ENCODE results near the gene IFITM1.
"Not testable (repeated sequence)": the region's sequence is repeated elsewhere in the genome, so short reads cannot be mapped to it uniquely, and the experiment has no call there.

The IFITM1 gene

DNA sequence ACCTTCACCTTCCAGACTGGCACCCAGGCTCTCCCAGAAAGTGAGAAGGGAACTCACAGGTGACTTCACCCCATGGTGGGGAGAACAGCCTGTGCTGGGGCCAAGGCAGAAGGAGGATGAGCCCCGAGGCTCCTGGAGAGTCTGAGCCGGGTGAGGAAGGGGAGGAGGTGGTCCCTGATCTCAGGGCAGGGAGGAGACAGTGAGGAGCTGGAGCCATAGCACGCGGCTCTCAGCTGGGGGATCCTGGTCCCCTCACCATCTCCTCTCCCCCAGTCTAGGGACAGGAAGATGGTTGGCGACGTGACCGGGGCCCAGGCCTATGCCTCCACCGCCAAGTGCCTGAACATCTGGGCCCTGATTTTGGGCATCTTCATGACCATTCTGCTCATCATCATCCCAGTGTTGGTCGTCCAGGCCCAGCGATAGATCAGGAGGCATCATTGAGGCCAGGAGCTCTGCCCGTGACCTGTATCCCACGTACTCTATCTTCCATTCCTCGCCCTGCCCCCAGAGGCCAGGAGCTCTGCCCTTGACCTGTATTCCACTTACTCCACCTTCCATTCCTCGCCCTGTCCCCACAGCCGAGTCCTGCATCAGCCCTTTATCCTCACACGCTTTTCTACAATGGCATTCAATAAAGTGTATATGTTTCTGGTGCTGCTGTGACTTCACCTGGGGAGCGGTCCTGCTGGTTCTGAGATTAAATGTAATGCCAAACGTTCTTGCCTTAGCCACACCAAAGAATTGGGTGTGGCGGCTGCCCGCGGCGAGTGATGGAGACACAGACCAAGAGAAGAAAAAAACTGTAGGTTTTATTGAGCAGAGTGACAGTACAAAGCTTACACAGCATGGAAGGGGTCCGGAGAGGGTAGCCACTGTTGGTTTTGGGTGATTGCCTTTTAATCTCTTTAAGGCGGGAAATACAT lies 4.8 kb upstream of the IFITM1 start:
- not testable (repeated sequence) for DNase-seq (ENCODE audit: low read depth in 2 of 2)

DNA sequence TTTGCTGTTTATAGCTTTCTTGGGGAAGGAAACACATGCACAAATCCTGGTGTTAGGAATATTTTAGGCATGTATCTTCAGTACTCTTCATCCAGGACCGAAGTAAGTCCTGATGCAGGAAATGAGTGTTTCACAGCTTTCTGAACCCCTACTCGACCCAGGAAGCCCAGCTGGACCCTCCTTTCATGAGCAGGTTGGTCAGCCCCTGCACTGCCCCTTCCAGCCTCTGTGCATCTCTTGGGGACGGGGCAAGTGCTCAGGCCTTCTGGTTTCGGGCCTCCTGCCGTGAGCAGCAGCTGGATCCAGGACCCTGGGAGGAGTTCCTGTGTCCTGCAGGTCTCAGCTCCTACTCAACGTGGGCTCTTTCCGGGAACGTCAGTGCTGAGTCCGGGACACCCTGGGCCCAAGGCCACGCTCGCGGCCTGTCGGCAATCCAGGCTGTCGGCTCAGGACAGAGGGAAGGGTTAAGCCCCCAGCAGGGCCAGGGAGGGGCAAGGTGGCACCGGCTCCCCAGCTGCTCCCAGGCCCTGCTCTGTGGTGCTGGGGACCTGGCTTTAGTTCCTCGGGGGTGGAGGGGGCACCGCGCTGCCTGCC lies 3.8 kb upstream of the IFITM1 start:
- DNase-seq (ENCODE audit: low read depth in 2 of 2) = not testable (repeated sequence)

DNA sequence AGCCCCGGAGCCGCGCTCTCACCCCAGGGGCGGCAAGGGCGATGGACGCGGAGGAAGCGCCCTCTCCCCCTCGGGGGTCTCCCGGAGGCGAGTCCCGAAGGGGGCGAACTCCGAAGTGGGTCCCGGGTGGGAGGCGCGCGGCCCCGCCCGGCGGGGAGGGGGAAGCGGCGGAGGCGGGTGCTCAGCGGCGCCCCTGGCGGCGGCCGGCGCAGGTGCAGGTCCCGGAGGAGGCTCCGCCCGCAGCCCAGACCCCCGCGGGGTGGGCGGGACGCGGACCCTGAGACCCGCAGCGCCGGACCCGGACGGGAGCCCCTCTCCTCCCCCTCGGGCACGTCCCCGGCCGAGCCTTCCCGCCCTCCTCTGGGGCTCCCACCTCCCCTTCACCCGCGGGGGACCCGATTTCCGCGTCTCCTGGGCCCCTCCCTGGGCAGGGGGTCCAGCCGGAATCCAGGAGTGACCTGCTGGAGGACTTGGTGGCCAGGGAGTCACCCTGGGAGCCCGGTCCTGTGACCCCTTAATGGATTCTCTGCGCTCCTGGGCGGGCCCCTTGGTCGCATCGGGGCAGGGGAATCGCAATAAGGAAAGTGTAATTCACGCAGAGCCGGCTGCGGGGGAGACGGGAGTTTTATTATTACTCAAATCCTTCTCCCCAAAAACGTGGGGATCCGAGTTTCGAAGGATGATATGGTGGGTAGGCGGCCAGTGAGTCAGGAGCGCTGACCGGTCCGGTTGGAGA lies 2.7 kb upstream of the IFITM1 start:
- DNase-seq (ENCODE audit: low read depth in 2 of 2) = not testable (repeated sequence)

DNA sequence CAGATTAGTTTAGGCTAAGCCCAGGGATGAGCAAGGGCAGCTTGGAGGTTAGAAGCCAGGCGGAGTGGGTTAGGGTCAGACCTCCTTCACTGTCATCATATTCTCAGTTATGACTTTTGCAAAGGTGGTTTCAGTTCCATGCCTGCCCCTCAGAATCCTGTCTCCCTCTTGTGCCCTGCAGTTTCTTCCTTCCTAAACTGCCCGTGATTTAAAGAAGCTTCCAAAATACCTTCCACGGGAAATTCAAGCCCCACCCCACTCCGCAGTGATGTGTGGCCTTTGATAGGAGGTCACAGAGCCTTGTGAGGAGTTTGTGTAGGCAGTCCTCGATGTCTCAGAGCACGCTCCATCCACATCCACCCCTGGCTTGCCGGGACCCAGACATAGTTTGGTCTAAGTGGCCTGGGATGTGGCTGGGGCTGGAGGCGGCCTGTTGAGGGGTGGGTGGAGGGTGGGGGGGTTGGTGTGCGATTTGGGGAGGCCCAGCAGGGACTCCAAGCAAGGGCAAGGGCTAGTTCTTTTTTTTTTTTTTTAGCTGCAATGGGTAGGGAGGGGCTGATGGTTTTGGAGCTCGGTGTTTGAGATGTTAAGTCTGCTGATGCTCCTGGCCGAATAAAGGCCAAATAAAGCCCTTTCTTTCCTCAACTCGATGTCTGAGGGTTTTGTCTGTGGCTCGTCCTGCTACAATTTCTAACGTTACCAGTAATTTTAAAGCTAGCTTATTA lies 1.6 kb upstream of the IFITM1 start:
- DNase-seq (ENCODE audit: low read depth in 2 of 2) = peak in 1 of 2 experiments; percentile 21

DNA sequence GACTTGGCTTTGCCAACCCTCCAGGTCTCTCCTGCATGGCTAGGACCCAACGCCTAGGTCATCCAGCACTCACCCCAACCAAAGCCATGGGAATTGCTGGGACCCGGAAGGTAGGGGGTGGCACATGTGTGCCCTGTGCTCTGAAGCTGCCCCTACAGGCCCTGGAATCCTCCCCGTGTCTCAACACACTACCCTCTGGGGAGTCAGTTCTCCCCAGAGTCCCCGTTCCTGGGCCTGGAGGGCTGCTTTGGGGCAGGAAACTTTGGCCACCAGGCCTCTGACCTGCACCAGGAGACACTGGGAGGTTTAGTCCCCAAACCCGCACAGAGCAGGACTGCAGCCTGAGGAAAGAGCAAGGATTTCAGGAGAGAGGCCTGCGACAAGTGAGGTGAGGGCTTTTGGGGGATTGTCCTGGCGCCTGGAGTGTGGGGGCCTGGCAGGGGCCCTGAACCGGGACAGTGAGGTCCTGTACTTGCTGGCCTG lies 495 bp upstream of the IFITM1 start:
- DNase-seq (ENCODE audit: low read depth in 2 of 2) = no peak

DNA sequence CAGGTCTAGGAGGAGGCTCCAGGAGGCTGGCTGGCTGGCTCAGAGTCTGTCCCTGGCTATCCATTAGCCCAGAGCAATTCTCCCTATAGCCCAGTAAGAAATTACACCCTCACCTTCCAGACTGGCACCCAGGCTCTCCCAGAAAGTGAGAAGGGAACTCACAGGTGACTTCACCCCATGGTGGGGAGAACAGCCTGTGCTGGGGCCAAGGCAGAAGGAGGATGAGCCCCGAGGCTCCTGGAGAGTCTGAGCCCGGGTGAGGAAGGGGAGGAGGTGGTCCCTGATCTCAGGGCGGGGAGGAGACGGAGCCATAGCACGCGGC lies 675 bp downstream of the IFITM1 start:
- DNase-seq (ENCODE audit: low read depth in 2 of 2) = not testable (repeated sequence)

DNA sequence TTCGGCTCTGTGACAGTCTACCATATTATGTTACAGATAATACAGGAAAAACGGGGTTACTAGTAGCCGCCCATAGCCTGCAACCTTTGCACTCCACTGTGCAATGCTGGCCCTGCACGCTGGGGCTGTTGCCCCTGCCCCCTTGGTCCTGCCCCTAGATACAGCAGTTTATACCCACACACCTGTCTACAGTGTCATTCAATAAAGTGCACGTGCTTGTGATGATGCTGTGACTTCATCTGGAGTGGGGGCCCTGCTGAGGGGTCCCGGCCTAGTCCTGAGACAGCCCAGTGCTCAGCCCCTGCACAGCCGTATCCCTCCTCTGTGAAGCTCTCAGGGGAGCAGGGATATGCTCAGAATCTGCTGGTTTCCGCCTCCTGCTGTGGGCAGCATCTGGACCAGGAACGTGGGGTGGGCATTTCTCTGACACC lies 1.2 kb downstream of the IFITM1 start:
- no peak for DNase-seq (ENCODE audit: low read depth in 2 of 2)

DNA sequence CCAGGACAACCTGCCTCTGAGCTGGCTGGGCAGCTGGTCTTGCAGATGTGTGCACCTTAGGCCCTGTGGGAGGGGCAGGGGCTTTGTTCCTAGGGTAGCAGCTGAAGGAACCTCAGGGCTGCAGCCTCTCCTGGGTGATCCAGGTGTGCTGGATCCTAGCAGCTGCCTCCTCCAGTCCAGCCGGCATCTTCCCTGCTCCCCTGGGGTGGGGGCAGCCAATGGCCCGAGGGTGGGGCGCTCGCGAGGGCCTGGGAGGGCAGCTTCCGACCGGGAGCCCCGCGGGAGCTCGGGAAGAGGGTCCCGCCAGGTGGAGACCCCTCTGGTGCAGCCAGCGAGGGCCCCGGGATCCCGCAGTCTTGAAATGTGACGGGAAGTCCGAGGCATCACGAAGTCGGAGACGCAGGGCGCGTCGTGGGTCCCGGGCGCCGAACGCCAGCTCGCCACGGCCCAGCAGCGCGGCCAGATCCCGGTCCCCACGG lies 1.7 kb downstream of the IFITM1 start:
- no peak for DNase-seq (ENCODE audit: low read depth in 2 of 2)

DNA sequence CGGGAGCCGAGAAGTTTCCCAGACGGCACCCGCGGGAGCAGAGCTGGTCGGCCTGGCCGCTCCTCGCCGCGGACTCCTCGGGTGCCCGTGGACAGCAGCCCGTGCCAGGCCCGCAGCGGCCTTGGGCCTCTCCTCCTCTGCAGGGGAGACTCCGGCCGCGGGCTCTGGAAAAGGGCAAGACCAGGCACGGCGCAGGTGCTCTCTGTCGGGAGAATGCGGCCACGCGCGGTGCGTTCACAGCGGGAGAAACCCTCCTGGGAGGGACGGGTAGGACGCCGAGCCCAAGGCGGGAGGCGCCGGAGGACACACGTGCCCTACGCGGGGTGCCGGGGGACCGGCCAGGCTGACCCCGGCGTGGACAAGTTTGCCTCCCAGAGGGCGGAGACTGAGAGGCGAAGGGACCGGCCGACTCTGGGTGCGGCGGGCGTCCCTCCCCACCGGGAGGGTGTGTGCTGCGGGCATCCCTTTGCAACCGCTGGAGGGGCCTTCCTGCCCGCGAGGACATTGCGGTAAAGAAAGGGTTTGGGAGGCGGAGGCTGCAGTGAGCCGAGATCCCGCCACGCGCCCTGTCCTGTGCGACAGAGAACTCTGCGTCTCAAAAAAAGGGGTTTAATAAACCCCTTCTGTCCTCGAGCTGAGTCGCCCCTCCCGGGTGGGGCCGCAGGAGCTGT lies 2.3 kb downstream of the IFITM1 start:
- peak in 1 of 2 experiments; percentile 28 for DNase-seq (ENCODE audit: low read depth in 2 of 2)

DNA sequence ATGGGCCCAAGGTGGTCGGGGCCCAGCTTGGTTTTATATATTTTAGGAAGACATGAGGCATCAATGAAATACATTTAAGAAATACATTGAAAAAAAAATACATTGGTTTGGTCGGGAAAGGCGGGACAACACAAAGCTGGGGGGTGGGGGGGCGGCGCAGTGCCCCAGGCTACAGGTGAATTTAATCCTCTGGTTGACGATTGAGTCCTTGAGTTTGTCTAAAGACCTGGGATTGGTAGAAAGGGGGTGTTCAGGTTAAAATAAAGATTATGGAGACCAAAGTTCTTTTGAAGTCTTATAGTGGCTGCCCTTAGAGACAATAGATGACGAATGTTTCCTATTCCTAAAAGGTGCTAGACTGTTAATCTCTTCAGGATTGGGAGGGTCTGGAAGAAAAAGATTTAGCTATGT lies 3.1 kb downstream of the IFITM1 start:
- DNase-seq (ENCODE audit: low read depth in 2 of 2) = no peak

DNA sequence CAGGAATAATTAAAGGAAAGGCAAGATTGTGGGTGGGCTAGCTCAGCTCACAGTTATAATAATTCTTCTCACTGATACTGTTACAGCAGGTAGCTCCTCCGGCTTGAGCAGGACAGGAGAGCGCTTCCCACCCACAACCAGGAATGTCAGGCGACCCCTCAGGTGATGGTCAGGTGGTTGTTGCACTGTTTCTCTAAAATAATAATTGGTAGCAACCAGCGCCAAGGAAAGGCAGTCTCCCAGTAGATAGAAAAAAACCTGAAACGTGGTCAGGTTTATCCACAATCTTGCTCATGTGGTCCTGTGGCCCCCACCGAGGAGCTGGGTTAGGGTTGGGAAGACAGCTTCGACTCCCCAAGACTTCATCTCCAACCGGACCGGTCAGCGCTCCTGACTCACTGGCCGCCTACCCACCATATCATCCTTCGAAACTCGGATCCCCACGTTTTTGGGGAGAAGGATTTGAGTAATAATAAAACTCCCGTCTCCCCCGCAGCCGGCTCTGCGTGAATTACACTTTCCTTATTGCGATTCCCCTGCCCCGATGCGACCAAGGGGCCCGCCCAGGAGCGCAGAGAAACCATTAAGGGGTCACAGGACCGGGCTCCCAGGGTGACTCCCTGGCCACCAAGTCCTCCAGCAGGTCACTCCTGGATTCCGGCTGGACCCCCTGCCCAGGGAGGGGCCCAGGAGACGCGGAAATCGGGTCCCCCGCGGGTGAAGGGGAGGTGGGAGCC lies 4.0 kb downstream of the IFITM1 start:
- not testable (repeated sequence) for DNase-seq (ENCODE audit: low read depth in 2 of 2)

DNA sequence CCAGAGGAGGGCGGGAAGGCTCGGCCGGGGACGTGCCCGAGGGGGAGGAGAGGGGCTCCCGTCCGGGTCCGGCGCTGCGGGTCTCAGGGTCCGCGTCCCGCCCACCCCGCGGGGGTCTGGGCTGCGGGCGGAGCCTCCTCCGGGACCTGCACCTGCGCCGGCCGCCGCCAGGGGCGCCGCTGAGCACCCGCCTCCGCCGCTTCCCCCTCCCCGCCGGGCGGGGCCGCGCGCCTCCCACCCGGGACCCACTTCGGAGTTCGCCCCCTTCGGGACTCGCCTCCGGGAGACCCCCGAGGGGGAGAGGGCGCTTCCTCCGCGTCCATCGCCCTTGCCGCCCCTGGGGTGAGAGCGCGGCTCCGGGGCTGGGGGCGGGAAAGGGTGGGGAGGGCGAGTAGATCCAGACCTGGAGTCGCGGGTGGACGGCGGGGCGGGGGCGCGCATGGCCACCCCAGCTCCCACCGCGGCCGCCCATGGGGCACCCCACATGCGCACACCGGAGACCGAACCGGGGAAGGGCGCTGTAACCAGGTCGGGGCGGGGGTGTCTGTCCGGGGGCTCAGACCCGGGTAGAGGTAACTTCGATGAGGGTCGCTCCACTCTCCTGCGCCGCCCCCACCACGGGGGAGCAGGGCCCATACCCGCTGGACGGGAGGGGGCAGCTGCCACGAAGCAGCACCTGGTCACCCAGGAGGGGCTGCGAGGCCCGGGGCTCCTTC lies 4.7 kb downstream of the IFITM1 start:
- DNase-seq (ENCODE audit: low read depth in 2 of 2) = not testable (repeated sequence)

DNA sequence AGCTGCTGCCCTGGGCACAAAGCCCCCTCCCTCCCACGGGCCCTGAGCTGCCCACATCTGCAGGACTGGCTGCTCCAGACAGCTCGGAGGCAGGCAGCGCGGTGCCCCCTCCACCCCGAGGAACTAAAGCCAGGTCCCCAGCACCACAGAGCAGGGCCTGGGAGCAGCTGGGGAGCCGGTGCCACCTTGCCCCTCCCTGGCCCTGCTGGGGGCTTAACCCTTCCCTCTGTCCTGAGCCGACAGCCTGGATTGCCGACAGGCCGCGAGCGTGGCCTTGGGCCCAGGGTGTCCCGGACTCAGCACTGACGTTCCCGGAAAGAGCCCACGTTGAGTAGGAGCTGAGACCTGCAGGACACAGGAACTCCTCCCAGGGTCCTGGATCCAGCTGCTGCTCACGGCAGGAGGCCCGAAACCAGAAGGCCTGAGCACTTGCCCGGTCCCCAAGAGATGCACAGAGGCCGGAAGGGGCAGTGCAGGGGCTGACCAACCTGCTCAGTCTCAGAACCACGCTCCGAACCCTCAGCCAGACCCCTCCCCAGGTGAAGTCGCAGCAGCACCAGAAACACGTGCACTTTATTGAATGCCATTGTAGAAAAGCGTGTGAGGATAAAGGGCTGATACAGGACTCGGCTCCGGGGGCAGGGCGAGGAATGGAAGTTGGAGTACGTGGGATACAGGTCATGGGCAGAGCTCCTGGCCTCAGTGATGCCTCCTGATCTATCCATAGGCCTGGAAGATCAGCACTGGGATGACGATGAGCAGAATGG lies 5.5 kb downstream of the IFITM1 start:
- not testable (repeated sequence) for DNase-seq (ENCODE audit: low read depth in 2 of 2)

DNA sequence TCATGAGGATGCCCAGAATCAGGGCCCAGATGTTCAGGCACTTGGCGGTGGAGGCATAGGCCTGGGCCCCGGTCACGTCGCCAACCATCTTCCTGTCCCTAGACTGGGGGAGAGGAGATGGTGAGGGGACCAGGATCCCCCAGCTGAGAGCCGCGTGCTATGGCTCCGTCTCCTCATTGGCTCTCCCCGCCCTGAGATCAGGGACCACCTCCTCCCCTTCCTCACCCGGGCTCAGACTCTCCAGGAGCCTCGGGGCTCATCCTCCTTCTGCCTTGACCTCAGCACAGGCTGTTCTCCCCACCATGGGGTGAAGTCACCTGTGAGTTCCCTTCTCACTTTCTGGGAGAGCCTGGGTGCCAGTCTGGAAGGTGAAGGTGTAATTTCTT lies 6.0 kb downstream of the IFITM1 start:
- not testable (repeated sequence) for DNase-seq (ENCODE audit: low read depth in 2 of 2)

DNA sequence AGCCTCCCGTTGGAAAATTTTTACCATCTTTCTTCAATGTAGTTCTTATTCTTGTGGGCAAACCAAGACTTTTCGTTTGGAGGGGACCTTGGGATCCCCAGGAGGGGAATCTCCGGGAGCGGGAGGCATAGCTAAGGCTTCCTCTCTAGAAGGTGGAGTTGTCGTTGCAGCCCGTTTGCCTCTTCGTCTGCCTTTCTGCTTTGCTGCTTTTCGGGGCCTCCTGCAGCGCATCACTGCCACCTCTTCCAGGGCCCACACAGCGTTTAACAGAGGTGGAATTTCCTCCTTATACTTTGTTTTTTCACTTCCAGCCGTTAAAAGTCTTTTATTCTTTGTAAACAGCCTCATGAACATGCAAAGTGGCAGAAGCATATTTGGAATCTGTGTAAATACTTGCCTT lies 10.3 kb downstream of the IFITM1 start:
- DNase-seq (ENCODE audit: low read depth in 2 of 2) = no peak

DNA sequence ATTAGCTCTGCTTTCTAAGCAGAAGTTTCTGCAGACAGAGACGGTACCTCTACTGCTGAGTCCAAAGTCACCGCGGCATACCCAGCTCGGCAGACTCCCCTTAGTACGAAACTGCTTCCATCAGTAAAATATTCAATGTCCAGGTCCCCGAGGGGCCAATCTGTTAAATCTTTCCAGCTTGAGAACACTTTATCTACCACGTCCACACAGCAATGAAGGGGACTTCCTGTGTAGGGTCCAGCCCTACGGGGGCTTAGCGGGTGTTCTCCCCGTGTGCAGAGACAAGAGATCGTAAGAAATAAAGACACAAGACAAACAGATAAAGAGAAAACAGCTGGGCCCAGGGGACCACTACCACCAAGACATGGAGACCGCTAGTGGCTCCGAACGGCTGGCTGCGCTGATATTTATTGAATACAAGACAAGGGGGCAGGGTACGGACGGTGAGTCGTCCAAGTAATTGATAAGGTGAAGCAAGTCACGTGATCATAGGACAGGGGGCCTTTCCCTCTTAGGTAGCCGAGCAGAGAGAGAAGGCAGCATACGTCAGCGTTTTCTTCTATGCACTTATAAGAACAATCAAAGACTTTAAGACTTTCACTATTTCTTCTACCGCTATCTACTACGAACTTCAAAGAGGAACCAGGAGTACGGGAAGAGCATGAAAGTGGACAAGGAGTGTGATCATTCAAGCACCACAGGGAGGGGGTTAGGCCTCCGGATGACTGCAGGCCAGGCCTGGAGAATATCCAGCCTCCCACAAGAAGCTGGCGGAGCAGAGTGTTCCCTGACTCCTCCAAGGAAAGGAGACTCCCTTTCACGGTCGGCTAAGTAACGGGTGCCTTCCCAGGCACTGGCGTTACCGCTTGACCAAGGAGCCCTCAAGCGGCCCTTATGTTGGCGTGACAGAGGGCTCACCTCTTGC lies 11.0 kb downstream of the IFITM1 start:
- DNase-seq (ENCODE audit: low read depth in 2 of 2) = not testable (repeated sequence)

DNA sequence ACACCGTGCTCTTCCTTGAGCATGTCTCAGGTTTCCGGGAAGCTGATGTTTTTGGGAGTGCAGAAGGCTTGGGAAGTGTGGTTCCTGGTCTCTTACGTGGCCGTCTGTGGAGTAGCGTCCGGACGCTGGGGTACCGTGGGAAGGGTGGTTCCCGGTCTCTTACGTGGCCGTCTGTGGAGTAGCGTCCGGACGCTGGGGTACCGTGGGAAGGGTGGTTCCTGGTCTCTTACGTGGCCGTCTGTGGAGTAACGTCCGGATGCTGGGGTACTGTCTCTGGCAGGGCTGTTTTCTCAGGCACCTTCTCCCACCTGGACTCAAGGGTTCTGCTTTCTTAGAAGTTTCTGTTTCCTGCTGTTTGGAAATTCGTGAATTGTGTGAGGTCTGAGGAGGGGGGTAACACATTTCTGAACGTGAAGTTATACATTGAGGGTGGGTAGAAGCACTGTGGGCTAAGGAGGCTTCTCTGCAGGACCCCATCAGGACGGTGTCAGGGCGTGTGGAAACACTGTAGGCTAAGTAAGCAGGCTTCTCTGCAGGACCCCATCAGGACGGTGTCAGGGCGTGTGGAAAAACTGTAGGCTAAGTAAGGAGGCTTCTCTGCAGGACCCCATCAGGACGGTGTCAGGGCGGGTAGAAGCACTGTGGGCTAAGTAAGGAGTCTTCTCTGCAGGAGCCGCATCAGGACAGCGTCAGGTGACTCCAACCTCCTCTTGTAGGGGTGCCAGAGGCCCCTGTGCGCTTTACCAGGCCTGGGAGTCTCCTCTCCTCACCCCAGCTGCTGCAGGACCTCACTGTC lies 12.2 kb downstream of the IFITM1 start:
- no peak for DNase-seq (ENCODE audit: low read depth in 2 of 2)
